HepG2 (cell line): ENCODE measurements around the gene PAPPA. TPM values are rescaled to one million over a fixed set of nuclear protein-coding genes. Genes with fewer than 3 reads are reported as not detected.

ENCODE experiments used
- CBX2 ChIP-seq, 2 experiments: fragments of 200-600 bp in 1 of 2; sonication (generic); formaldehyde crosslinking in 1 of 2; IDR thresholded peaks; 2 replicates each; pipeline versions ENCODE4 v1.7.0 to v1.8.1; 2018 to 2022; ENCODE audit warnings: low read depth in 2 of 2, low read length in 1 of 2, mild to moderate bottlenecking in 1 of 2, missing genetic modification reagents in 1 of 2
- HNRNPLL ChIP-seq: fragments of 200-400 bp; formaldehyde crosslinking; IDR thresholded peaks from 2 replicates; pipeline ENCODE4 v1.6.1; 2017; ENCODE audit warnings: mild to moderate bottlenecking, low read depth, low read length; ENCODE audit not compliant: poor library complexity, severe bottlenecking
- SALL1 ChIP-seq: sonication (generic); formaldehyde crosslinking; IDR thresholded peaks from 2 replicates; pipeline ENCODE4 v1.8.0; 2022; ENCODE audit warnings: mild to moderate bottlenecking, missing genetic modification reagents
- SOX5 ChIP-seq: IDR thresholded peaks from 2 replicates; pipeline ENCODE4 v1.6.1; 2016; ENCODE audit warnings: borderline replicate concordance
- SSRP1 ChIP-seq: IDR thresholded peaks from 2 replicates; pipeline ENCODE4 v1.6.1; 2016; ENCODE audit warnings: control low read depth
- ZNF143 ChIP-seq: sonication (generic); formaldehyde crosslinking; IDR thresholded peaks from 2 replicates; pipeline ENCODE4 v1.4.0; 2020; ENCODE audit warnings: missing genetic modification reagents
- ZNF7 ChIP-seq: IDR thresholded peaks from 2 replicates; pipeline ENCODE4 v1.6.1; 2016; ENCODE audit warnings: missing biosample characterization, missing genetic modification reagents
- polyA plus RNA-seq, 8 experiments: library from polyadenylated mRNA; depleted of rRNA in 3 of 8; stranded (reverse) in 7 of 8; unstranded in 1 of 8; fragments of >200 nt; fragmentation: Illumina TruSeq in 4 of 8; extraction: Trizol in 4 of 8; gene quantifications; 2 replicates each; pipeline versions ENCODE4 v1.2.1 to v1.2.3, GENCODE V29; 2011 to 2016; ENCODE audit warnings: low read depth in 4 of 8, missing spikeins in 1 of 8, mixed read lengths in 1 of 8; ENCODE audit not compliant: insufficient read depth in 1 of 8
- total RNA-seq, 5 experiments: library from RNA; depleted of rRNA; stranded (reverse); fragments of >200 nt; fragmentation: Illumina TruSeq; extraction: Trizol; gene quantifications; 2 replicates each; pipeline ENCODE4 v1.2.3, GENCODE V29; 2016; ENCODE audit warnings: low read depth in 1 of 5
- TF ChIP-seq, protein P1 (sequence below): sonication (generic); formaldehyde crosslinking; IDR thresholded peaks from 2 replicates; pipeline ENCODE4 v1.8.1; 2022; ENCODE audit warnings: low read depth, mild to moderate bottlenecking, missing genetic modification reagents
- TF ChIP-seq, protein P2 (sequence below): sonication (generic); formaldehyde crosslinking; IDR thresholded peaks from 2 replicates; pipeline ENCODE4 v1.5.0; 2020; ENCODE audit warnings: mild to moderate bottlenecking, missing genetic modification reagents

PAPPA gene
- total and polyA plus RNA-seq, 2 of the 13 experiments (the other 11 are each of a cell fraction or from before 2014, with no cell fraction given), result 0.09 to 0.11 TPM

DNA sequence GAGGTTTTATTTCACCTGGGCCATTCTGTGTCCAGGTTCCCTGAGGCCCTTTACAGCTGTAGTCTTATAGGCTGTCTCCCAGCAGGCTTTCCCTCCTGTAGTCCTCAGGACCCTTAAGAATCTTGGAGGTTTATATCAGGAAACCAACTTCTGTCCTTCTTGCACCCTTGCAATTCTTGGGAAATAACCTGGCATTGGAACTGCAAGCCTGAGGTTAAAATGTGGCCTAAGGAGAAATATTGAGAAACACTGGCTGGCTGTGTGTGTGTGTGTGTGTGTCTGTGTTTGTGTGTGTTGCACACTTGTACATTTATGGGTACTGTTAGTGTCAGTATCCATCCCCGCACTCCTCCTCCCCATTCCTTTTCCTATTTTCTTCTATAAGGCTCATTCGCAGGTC is 168.9 kb downstream of the PAPPA start (continued):
- TF ChIP-seq, protein P1, sequence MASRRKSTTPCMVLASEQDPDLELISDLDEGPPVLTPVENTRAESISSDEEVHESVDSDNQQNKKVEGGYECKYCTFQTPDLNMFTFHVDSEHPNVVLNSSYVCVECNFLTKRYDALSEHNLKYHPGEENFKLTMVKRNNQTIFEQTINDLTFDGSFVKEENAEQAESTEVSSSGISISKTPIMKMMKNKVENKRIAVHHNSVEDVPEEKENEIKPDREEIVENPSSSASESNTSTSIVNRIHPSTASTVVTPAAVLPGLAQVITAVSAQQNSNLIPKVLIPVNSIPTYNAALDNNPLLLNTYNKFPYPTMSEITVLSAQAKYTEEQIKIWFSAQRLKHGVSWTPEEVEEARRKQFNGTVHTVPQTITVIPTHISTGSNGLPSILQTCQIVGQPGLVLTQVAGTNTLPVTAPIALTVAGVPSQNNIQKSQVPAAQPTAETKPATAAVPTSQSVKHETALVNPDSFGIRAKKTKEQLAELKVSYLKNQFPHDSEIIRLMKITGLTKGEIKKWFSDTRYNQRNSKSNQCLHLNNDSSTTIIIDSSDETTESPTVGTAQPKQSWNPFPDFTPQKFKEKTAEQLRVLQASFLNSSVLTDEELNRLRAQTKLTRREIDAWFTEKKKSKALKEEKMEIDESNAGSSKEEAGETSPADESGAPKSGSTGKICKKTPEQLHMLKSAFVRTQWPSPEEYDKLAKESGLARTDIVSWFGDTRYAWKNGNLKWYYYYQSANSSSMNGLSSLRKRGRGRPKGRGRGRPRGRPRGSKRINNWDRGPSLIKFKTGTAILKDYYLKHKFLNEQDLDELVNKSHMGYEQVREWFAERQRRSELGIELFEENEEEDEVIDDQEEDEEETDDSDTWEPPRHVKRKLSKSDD (CRISPR knock-in tag), result no peak
- TF ChIP-seq, protein P2, sequence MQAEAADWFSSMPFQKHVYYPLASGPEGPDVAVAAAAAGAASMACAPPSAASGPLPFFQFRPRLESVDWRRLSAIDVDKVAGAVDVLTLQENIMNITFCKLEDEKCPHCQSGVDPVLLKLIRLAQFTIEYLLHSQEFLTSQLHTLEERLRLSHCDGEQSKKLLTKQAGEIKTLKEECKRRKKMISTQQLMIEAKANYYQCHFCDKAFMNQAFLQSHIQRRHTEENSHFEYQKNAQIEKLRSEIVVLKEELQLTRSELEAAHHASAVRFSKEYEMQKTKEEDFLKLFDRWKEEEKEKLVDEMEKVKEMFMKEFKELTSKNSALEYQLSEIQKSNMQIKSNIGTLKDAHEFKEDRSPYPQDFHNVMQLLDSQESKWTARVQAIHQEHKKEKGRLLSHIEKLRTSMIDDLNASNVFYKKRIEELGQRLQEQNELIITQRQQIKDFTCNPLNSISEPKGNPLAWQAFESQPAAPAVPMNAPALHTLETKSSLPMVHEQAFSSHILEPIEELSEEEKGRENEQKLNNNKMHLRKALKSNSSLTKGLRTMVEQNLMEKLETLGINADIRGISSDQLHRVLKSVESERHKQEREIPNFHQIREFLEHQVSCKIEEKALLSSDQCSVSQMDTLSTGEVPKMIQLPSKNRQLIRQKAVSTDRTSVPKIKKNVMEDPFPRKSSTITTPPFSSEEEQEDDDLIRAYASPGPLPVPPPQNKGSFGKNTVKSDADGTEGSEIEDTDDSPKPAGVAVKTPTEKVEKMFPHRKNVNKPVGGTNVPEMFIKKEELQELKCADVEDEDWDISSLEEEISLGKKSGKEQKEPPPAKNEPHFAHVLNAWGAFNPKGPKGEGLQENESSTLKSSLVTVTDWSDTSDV (CRISPR knock-in tag), result no peak
- TF ChIP-seq CBX2 (IDR thresholded peaks at IDR 0.05; ENCODE audit: low read depth, low read length), result no peak
- no peak for TF ChIP-seq CBX2 (CRISPR knock-in tag; IDR thresholded peaks at IDR 0.05; ENCODE audit: low read depth)
- no peak for TF ChIP-seq SOX5 (CRISPR knock-in tag)
- no peak for TF ChIP-seq ZNF7
- no peak for TF ChIP-seq ZNF143 (CRISPR knock-in tag)
- TF ChIP-seq SSRP1 (CRISPR knock-in tag), result no peak
- TF ChIP-seq SALL1 (CRISPR knock-in tag), result no peak
- TF ChIP-seq HNRNPLL, result no peak
